Esophagus squamous epithelium (tissue), 4 donors: Measurements from ENCODE around the gene NCKAP1.

ENCODE experiments used
- POLR2A ChIP-seq, 4 donors: fragments of 450-650 bp; IDR thresholded peaks; one replicate each; pipeline ENCODE4 v1.6.1; 2017; ENCODE audit warnings: antibody characterized with exemption in 4 of 4, mild to moderate bottlenecking in 4 of 4, moderate library complexity in 3 of 4
- TF ChIP-seq, protein P1 (sequence below), 6 experiments: fragments of 450-650 bp in 4 of 6; fragments of 200-600 bp in 2 of 6; sonication (generic) in 2 of 6; IDR thresholded peaks; one replicate each; pipeline ENCODE4 v1.5.1; 2016 to 2019; ENCODE audit warnings: antibody characterized with exemption in 6 of 6, mild to moderate bottlenecking in 4 of 6, moderate library complexity in 4 of 6

- TF ChIP-seq, protein P1, sequence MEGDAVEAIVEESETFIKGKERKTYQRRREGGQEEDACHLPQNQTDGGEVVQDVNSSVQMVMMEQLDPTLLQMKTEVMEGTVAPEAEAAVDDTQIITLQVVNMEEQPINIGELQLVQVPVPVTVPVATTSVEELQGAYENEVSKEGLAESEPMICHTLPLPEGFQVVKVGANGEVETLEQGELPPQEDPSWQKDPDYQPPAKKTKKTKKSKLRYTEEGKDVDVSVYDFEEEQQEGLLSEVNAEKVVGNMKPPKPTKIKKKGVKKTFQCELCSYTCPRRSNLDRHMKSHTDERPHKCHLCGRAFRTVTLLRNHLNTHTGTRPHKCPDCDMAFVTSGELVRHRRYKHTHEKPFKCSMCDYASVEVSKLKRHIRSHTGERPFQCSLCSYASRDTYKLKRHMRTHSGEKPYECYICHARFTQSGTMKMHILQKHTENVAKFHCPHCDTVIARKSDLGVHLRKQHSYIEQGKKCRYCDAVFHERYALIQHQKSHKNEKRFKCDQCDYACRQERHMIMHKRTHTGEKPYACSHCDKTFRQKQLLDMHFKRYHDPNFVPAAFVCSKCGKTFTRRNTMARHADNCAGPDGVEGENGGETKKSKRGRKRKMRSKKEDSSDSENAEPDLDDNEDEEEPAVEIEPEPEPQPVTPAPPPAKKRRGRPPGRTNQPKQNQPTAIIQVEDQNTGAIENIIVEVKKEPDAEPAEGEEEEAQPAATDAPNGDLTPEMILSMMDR (IDR thresholded peaks at IDR 0.05) = no peak
- TF ChIP-seq POLR2A (IDR thresholded peaks at IDR 0.05) = no peak
Measured at GRCh38 chr2:182885771-182886170, 152.5 kb downstream of the NCKAP1 start.
